Posterior cingulate gyrus (tissue), 11 donors: ENCODE measurements around the gene SLC5A9.
A peak's percentile ranks its signal among the peaks of the same experiment; 100 is the strongest.

Experiments used
- DNase-seq, 10 donors: peaks; one replicate each; pipeline versions ENCODE4 v3.0.0 to v3.0.0-alpha.2; 2020 to 2021; ENCODE audit warnings: mixed read lengths in 3 of 10
- intact Hi-C: fragments of 100-400 bp; cut with DNase I; formaldehyde crosslinking; loops from one replicate; pipeline ENCODE4 v1.15.1; 2023

SLC5A9 gene

DNA sequence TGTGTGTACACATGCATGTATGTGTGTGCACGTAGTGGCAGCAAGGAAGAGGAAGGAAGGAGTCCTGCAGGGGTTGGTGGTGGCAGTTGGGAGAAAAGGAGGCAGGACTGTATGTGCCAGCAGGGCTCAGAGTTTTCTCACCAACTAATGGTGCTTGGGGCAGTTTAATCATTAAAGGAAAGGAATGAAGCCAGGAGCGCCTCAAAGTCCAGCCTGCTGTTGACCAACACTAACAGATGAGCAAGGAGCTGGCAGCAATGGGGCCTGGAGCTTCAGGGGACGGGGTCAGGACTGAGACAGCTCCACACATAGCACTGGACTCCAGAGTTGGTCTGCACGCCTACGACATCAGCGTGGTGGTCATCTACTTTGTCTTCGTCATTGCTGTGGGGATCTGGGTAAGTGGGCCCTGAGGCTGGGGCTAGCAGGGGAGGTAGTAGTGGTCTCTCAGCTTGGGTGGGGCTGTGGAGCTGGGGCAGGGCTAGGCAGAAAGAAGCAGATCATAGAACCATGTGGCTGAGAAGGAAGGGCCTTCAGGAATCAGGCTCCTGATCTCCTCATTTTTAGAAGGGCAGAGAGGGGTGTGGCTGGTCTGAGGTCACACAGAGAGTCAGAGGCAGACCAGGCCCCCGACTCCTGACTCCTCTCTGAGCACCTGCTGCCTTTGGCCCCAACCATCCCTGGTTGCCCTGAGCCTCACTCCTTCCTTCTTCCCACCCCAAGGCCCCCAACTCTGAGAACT lies at the start of gene SLC5A9:
Gene SLC5A9, plus strand, starts transcription at position 216 of the 742 bp plus-strand sequence. Its CDS starts 21 bp downstream, at position 237.
- intact Hi-C loops: no loop called here
- DNase-seq: no peak

DNA sequence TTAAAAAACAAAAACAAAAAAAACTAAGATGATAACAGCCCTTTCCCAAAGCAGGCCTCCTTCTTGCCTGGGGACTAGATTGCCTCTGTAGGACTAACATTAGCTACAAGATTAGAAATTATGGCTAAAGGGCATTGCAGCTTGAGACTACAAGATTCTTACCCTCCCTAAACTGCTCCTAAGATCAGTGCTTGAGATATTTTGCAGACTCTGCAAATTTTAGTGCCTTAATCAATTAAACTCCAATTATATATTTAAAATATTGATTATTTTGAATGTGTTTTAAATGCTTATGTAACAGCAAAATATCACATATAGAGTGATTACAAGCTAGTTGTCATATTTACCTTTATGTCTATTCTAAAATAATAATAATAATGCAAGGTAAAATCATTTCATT lies 47.4 kb upstream of the SLC5A9 start:
- DNase-seq: no peak
- intact Hi-C loops: no loop called here

GRCh38 chr1:48177257-48177656 lies 45.3 kb upstream of the SLC5A9 start:
- intact Hi-C loops: no loop called here
- DNase-seq: no peak

GRCh38 chr1:48181669-48182367 lies 40.7 kb upstream of the SLC5A9 start:
- no peak for DNase-seq
- intact Hi-C loops: no loop called here

DNA sequence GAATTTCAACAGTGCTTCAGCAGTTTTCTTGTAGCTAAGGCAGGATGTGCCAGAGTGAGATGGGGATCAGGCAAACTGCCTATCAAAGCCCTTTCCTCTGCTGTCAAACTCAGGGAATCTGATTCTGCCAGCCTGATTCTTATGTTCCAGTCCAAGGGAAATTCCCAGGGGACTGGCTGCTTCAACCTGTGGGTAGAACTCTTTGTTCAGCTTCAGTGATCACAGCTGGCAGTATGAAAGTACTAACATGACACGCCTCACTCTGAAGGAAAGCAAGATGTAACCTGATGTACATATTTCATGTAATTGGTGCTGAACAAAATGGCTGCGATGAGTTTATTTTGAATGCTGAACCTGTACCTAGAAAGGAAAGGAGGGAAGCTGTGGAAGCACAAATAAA lies 40.1 kb upstream of the SLC5A9 start:
- DNase-seq: no peak
- intact Hi-C loops: no loop called here

DNA sequence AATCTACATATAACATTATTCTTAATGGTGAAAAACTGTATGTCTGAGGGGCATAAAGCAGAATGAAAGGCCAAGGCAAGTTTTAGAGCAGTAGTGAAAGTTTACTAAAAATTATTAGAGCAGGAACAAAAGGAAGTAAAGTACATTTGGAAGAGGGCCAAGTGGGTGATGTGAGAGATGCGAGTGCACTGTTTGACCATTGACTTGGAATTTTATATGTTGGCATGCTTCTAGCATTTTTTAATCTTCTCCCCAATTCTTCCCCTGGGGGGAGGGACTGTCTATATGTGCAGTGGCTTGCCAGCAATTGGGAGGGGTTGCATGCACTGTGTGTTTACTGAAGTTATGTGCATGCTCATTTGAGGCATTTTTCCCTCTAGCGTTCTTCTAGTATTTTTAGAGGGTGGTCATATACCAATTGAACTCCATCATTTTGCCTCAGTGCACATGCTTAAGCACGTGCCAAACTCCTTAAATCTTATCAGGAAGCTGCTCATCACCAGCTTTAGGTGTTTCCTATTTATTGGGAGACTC lies 36.1 kb upstream of the SLC5A9 start:
- DNase-seq: no peak
- intact Hi-C loops: no loop called here

- no peak for DNase-seq
- intact Hi-C loops: no loop called here
Observed at GRCh38 chr1:48187969-48188563, 34.5 kb upstream of the SLC5A9 start.

DNA sequence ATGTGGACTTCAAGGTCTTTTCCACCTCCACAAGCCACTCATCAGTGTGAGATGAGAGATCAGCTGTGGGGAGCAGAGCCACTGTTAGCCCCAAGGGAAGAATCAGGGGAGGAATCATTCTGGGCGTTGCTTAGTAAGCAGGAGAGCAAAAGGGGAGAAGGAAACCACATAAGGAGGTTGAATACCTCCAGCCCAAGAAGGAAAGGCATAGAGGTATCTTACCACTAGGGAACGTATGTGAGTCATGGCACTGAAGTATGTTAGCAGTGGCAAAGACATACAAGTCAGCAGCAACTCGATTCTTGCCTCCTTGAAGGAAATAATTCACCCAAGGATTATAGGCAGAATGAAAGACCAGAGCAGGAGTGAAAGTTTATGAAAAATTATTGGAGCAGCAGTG lies 31.6 kb upstream of the SLC5A9 start:
- no peak for DNase-seq
- intact Hi-C loops: no loop called here

DNA sequence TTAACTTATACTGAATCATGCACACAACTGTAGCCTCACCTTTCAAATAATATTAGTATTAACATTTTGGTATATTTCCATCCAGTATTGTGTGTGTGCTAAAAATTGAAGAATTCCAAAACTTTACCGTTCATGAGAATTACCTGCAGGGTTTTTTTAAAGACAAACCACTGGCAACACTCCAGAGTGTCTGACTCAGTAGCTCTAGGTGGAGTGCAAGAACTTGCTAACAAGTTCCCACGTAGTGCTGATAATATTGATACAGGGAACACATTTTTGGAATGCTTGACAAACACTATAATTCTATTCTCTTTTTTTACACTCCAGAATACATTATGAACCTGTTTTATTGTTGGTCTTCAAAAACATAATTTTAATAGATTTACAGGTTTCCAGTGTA lies 27.7 kb upstream of the SLC5A9 start:
- no peak for DNase-seq
- intact Hi-C loops: no loop called here

DNA sequence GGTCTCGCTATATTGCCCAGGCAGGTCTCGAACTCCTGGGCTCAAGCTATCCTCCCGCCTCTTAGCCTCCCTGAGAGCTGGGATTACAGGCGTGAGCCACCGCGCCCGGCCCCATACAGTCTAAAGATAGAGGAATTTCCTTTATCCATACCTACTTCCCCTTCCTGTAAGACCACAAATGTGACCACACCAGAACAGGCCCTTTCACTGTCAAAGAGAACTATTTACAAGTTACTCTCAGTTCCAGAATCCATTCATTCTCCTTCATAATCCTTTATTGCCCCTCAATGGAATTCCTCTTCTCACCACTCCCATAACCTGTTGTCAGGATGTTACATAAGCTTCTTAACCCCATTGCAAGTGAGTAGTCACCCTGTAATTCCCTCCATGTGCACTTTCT lies 26.3 kb upstream of the SLC5A9 start:
- intact Hi-C loops: no loop called here
- DNase-seq: no peak

- intact Hi-C loops: no loop called here
- no peak for DNase-seq
Observed at GRCh38 chr1:48198970-48199369, 23.5 kb upstream of the SLC5A9 start.

GRCh38 chr1:48200166-48200900 lies 22.2 kb upstream of the SLC5A9 start:
- DNase-seq: no peak
- intact Hi-C loops: loop anchor here (5.0 kb wide), 2 partner anchors 203 to 463 kb away; partner anchors contain the start of gene TRABD2B

DNA sequence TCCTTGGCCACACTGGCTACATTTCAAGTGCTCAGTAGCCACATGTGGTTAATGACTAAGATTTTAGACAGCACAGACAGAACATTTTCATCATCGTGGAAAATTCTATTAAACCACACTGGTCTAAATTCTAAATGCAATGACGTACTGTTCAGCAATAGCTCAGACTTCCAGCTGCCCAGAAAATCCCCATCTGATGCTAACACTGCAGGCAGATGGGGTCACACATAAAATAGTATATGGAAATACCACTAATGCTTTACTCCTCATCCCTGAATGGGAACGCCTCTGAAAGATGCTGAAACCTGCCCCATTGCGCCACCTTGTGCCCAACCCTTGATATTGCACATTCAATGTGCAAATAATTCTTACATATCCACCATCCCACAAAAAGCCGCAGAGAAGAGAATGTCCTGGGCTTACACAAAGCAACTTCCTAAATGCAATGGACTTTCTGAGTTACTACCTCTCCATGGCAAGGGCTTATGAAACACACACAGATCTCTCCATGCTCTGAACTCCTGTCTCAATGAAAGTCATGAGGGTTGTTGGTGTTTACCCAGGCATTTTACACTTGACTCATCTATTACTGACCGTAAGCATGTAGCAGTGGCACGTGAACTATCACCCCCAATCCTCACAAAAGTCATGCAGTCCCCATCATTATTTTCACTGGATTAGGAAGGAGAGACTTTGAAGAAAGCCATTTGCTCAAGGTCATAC lies 20.3 kb upstream of the SLC5A9 start:
- DNase-seq: peak; percentile 48 to 95 (median 78)
- intact Hi-C loops: loop anchor here (1.0 to 5.0 kb wide), 3 partner anchors 93 to 465 kb away; partner anchors contain the start of gene TRABD2B

DNA sequence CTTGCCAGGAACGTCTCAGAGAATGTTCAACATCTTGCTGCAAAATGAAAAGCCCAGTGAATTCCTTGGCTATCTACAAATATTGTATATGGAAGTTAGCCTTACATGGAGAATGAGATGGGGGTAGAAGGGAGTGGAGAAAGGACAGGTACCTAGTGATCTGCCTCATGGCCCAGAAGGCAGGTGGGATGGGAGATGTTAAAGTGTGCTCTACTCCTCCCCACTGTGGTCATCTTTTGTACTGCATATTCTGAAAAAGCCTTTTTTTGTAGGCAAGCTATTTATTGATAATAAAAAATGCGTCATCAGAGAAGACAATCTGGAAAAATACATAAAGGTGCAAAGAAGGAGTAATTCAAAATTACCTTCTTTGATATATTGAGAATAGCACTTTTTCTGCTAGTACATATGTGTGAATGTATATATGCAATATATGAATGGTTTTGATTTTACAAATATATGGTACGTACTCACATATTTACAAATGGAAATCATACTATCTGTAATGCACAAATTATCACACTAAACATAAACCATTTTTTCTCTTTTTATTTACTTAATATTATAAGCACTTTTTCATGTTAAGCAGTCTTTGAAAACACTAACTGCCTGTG lies 19.1 kb upstream of the SLC5A9 start:
- no peak for DNase-seq
- intact Hi-C loops: loop anchor here (5.0 kb wide), 2 partner anchors 206 to 466 kb away; partner anchors contain the start of gene TRABD2B

GRCh38 chr1:48205522-48205921 lies 17.0 kb upstream of the SLC5A9 start:
- intact Hi-C loops: no loop called here
- DNase-seq: no peak

DNA sequence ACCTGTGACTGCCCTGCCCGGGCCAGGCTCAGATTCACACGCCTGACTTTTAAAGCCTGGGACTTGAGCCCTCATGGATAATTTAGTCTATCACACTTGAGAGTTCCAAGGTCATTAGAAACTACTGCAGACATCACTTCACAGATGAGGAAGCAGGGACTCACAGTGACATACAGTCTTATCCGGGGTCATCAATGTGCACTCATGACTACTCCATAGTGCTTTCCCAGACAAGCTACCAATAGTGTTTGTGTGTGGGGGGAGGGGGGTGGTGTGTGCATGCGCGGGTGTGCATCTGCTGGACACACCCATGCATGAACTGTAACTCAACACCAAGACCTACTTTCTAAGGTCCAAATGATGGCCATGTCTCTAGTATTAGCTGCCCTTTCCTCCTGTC lies 16.1 kb upstream of the SLC5A9 start:
- DNase-seq: no peak
- intact Hi-C loops: no loop called here

DNA sequence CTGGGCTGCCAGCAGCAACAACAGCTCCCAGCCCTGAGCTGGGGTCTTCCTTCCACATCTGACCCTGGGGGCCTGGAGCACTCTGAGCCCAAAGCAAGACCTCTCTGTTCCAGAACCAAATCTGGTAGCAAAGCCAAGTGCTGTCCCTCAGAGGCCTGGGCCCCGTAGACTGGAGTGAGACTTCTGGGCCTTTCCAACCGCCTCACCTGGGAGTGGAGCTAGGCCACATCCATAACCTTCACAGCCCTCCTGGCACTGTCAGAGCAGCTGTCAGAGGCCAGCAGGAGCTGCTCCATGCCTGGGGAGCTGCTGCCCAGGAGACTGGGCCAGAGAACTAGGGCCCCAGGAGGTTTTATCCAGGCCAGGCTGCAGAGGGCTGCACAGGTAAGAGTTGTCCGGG lies 15.4 kb upstream of the SLC5A9 start:
- DNase-seq: no peak
- intact Hi-C loops: no loop called here

DNA sequence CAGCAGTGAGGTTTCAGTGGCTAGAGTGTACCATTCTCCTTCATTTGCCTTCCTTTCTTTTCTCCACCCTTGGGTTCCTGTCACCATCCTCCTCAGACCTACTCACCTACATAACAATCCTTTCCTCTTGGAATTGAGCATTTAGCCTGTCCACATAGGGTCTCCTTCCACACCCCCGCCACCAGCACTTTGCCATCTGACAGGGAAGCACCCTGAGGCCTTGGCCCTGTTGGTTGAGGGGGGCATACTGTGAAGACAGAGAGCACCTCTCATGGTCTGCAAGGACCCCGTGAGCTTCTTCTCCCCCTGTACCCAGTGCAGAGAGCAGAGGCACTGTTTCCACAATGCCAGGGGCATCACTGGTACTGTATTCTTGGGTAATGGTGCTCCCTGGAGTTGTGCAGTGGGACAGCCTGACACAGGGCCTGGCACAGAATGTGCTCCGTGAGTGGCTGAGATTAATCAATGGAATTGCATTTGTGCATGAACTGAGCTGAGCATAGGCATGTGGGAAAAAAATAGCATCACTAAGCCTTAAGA lies 14.9 kb upstream of the SLC5A9 start:
- intact Hi-C loops: no loop called here
- DNase-seq: no peak

DNA sequence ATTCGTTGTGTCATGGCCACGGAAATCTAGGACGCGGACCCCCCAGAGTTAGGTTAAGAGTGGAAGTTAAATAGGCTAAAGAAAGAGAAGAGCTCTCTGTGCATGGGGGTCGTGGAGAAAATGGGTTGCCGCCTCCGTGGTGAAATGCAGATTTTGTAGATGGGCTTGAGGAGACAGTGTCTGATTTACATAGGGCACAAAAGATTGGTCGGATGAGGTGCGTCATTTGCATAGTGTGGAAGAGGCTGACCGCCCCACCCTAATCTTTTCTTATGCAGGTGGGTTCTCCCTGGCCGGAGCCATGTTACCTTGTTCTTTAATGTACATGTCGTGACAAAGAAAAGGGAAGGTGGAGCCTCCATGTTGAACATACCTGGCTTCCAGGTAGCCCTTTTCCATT lies 14.3 kb upstream of the SLC5A9 start:
- intact Hi-C loops: no loop called here

More for the DNA sequence above, 14.3 kb upstream of the SLC5A9 start:
- DNase-seq: no peak
